ENCODE results near the gene HAO2.
"Not testable (repeated sequence)": the region's sequence is repeated elsewhere in the genome, so short reads cannot be mapped to it uniquely, and the experiment has no call there.

HAO2 gene

DNA sequence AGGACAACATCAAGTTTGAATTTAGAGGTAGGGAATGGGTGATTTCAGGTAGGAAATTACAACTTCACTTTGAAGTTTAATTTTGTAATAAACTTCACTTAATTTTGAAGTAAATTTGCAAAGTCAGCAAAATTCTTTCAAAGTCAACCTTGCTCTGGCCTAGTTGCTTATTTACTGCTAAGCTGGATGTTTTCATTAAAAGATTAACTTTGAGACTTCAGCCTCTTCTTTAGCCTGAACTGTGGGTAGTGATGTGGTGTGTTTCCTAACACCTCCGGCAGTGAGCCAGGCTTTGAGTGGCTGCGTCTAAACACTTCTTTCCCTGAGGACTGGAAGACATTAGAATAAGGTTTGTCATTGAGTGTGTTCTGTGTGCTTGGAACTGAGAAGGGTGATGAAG lies at the start of gene HAO2:
Gene HAO2 (plus strand): TSS at position 232 of the 400 bp plus-strand sequence. CDS start 12,301 bp downstream, outside the sequence.
- DNase-seq (ENCODE audit: low read depth in 2 of 2), result no peak

GRCh38 chr1:119320100-119320499 lies 48.5 kb upstream of the HAO2 start:
- DNase-seq (ENCODE audit: low read depth in 2 of 2), result no peak

DNA sequence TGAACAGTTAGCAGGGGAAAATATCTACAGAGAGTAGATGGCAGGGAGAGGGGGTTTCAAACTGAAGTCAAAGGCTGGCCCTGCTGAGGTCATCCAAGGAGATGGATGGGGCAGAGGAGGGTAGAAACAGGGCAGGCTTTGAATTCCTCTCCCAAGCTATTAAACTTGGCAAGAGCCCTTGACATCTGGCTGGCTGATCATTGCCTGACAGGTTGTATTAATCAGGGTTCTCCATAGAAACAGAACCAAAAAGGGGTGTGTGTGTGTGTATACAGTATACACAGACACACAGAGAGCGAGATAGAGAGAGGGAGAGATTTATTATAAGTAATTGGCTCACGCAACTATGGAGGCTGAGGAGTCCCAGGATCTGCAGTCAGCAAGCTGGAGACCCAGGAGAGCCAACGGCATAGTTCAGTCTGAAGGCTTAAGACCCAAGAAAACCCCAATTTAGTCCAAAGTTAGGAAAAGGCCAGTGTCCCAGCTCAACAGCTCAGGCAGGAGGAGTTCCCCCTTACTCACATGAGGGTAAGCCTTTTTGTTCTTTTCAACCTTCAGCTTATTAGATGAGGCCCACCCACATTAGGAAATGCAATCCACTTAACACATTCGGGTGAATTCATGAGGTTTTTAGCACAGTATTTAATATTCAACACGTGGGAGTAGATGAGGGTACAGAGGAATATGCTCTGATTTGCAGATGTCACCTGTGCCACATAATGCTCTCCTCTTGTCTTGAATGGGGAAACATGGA lies 46.7 kb upstream of the HAO2 start:
- DNase-seq (ENCODE audit: low read depth in 2 of 2), result no peak

GRCh38 chr1:119323216-119323982 lies 45.2 kb upstream of the HAO2 start:
- DNase-seq (ENCODE audit: low read depth in 2 of 2), result no peak

DNA sequence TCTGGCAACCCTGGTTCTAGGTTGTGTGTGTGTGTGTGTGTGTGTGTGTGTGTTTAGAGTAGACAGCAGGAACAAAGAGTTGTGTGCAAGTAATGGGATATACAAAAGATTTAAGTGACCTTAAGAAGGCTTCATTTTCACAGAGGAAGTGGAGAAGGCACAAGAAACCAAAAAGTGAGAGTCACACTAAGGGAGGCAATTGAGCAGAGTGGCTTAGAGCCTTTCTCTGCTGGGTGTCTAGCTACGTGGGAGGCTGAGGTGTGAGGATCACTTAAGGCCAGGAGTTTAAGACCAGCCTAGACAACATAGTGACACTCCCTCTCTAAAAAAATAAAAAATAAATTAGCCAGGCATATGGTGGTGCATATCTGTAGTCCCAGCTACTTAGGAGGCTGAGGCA lies 44.4 kb upstream of the HAO2 start:
- DNase-seq (ENCODE audit: low read depth in 2 of 2), result no peak

- DNase-seq (ENCODE audit: low read depth in 2 of 2), result no peak
These were observed 42.3 kb upstream of the HAO2 start for GRCh38 chr1:119326251-119326650.

DNA sequence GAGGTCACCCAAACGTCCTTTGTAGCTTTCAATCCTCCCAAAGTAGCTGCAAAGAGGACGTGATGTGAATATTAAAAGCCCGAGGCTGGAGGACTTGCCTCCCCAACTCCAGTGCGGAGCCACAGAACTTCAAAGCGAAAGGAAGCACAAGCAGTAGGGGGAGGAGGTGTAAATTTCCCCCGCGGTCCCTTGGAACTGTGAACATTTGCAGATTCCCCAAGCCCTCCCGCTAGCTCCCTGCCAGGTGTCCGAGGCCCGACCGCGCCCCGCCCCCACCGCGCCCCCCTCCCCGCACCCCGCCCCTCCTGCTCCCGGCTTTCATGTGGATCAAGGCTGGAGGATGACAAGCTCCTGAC lies 41.5 kb upstream of the HAO2 start:
- no peak for DNase-seq (ENCODE audit: low read depth in 2 of 2)

- no peak for DNase-seq (ENCODE audit: low read depth in 2 of 2)
These were observed 41.0 kb upstream of the HAO2 start for GRCh38 chr1:119327450-119328155.

GRCh38 chr1:119329541-119330461 lies 38.8 kb upstream of the HAO2 start:
- no peak for DNase-seq (ENCODE audit: low read depth in 2 of 2)

DNA sequence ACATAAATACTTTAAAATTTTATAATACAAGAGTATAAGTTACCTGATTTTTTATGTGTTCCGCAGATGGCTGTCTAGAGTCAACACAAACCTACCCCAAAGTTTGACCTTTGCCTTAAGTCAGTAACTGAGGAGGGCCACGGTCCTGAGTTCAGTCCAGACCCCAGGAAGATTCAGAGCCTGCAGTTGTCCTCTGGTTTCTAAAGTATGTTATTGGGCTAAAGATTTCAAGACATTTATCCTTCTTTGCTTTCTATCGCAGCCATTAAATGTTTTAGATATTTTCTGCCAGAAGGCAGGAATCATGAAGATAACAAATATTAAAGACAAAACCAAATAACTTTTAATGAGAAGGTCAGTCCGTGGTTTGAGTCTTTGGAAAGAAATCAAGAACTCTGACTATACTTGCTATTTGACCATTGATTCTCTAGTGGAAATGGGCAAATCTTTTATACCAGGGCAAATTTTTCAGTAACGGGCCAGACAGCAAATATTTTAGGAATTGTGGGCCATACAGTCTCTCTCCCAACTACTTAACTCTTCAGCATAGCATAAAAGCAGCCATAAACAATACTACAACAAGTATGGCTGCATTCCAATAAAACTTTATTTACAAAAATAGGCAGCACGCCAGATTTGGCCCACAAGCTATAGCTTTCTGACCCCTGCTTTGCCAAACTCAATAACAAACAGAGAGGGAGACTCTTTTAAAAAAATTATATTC lies 38.0 kb upstream of the HAO2 start:
- DNase-seq (ENCODE audit: low read depth in 2 of 2), result no peak

DNA sequence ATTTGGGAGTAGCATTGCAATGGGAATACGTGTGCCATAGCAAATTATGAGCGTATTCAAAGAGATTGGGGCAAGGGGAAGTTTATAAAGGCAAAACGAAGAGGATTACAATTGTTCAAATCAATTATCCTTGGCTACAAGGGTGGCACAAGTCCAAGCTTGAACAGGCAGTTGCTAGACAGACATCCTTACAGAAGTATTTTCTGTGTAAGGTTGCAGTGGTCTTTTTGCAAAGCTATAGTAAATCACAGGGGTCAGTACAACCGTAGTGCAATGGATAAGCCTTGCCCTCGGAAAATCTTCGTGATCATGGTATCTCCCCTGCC lies 37.4 kb upstream of the HAO2 start:
- no peak for DNase-seq (ENCODE audit: low read depth in 2 of 2)

GRCh38 chr1:119331915-119332314 lies 36.7 kb upstream of the HAO2 start:
- DNase-seq (ENCODE audit: low read depth in 2 of 2), result no peak

DNA sequence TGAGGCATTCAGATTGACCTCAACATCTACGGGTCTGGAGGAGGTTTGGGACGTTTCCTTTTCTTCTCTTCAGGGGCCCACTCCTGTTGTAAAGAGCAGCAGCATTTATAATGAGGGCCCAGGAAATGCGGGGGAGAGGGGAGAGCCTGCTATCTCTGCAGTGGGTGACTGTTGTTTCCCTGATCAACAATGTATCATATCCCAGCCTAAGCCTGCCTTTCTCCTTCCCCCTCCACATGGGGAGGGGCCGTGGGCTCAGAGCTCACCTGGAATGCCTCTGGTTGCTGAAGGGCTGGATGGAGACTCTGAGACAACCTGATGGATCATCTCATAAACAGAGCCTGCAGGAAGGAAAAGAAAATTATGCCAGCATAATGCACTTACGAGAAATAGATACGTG lies 36.0 kb upstream of the HAO2 start:
- no peak for DNase-seq (ENCODE audit: low read depth in 2 of 2)

- no peak for DNase-seq (ENCODE audit: low read depth in 2 of 2)
These were observed 35.3 kb upstream of the HAO2 start for GRCh38 chr1:119333163-119333896.

GRCh38 chr1:119333897-119334250 lies 34.7 kb upstream of the HAO2 start:
- DNase-seq (ENCODE audit: low read depth in 2 of 2), result not testable (repeated sequence)

GRCh38 chr1:119336848-119337247 lies 31.7 kb upstream of the HAO2 start:
- no peak for DNase-seq (ENCODE audit: low read depth in 2 of 2)

- no peak for DNase-seq (ENCODE audit: low read depth in 2 of 2)
These were observed 30.6 kb upstream of the HAO2 start for GRCh38 chr1:119338004-119338403.

GRCh38 chr1:119338757-119339156 lies 29.8 kb upstream of the HAO2 start:
- DNase-seq (ENCODE audit: low read depth in 2 of 2), result no peak

DNA sequence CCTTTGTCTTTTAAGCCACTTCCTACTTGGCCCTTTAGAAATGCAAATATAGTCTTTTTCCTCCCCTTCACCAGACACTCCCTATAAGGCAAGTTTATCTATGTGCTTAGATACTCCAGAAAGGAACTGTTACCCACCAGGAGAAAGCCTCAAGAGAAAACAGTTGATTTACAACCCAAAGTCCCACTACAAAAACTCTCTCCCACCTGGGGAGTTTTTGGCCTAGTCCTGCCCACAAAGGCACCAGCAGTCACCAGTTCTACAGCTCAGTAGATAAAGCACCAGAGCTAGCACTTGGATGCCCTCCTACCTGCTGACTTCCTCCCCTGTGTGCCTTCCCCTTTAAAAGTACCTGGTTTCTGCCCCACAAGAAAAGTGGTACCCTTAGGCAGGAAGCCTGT lies 27.7 kb upstream of the HAO2 start:
- DNase-seq (ENCODE audit: low read depth in 2 of 2), result no peak

DNA sequence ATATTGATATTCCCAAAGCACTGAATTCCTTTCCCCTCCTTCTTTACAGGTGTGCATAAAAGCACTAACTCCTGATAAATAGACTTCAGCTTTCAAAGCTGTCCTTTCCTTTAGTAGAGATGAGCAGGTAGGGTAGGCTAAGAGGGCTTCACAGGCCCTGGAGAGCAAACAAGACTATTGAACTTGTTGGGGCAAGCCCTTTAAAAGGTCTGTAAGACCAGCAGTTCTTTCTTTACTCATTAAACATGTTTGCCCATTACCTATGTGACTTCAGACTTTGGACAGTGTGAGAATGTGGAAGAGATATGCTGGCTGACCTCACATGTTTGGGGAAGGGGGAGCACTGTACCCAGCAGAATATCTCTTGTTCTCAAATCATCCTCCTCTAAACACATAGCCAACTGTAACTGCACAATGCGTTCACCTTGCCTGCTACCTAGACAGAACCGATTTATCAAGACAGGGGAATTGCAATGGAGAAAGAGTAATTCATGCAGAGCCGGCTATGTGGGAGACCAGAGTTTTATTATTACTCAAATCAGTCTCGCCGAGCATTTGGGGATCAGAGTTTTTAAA lies 27.1 kb upstream of the HAO2 start:
- DNase-seq (ENCODE audit: low read depth in 2 of 2), result no peak
